WI38 (cell line): ENCODE measurements around the gene CLDN10.
"Not testable (repeated sequence)": the region's sequence is repeated elsewhere in the genome, so short reads cannot be mapped to it uniquely, and the experiment has no call there.

ENCODE experiments used
- H3K4me3 ChIP-seq: 2 replicates; pipeline ENCODE4 v1.5.1; 2011; ENCODE audit warnings: low read depth, mild to moderate bottlenecking, control low read depth, low read length
- TF ChIP-seq, protein P1 (sequence below): IDR thresholded peaks from 2 replicates; pipeline ENCODE4 v1.5.1; 2012; ENCODE audit warnings: low read depth, mild to moderate bottlenecking, control low read depth, low read length

CLDN10 gene

DNA sequence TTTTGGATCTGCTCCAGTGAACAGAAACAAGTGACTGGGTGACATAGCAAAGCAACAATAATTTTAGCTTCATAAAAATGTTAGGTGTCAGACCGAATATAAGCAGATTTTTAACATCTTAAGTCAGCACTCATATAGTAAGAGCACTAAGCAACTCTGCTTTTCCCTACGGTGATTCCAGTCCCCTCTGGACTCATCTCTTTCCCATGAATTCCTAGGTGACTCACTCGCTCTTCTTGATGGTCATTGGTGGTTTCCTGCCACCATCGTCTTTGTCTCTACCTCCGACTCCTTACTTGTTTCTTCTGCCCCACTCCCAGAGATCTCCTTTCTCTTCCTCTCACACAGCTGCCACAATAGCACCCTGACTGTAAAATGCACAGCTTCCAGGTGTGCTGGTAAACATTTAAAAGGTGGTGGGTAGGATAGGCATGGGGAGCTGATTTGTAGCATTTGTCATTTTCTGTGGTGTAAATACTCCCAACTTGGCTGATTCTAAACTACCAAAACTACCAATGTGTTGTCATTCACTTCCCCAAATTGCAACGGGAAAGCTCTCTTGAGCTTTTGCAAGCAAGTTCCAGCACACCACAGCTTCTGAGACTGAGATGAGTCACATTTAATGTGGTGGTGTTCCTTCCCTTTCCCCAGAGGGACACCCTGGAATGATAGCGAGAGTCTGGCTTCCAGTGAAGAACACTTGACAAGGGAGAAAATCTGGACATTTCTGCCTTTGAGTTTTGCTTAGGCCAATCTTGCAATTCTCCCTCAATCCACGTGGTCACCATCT, 42.8 kb upstream of the CLDN10 start:
- H3K4me3 ChIP-seq = no peak overlapping the region
- TF ChIP-seq, protein P1, sequence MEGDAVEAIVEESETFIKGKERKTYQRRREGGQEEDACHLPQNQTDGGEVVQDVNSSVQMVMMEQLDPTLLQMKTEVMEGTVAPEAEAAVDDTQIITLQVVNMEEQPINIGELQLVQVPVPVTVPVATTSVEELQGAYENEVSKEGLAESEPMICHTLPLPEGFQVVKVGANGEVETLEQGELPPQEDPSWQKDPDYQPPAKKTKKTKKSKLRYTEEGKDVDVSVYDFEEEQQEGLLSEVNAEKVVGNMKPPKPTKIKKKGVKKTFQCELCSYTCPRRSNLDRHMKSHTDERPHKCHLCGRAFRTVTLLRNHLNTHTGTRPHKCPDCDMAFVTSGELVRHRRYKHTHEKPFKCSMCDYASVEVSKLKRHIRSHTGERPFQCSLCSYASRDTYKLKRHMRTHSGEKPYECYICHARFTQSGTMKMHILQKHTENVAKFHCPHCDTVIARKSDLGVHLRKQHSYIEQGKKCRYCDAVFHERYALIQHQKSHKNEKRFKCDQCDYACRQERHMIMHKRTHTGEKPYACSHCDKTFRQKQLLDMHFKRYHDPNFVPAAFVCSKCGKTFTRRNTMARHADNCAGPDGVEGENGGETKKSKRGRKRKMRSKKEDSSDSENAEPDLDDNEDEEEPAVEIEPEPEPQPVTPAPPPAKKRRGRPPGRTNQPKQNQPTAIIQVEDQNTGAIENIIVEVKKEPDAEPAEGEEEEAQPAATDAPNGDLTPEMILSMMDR = no peak

DNA sequence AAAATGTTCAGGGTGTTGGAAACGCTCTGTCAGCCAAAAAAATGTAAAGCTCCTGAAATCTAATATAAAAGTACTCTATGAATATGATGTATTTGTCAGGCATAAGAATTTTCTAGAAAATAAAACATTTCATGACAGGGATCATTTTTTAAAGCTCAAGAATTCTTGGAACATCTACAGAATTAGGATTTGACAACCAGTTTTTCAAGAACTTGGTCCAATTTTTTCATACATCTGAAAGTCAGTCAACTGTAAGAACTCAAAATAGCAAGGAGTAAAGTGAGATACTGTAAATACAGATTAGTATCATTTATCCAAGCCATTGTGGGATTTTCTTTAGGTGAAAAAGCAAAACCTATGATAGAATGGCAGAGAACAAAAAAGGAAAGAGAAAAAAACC, 41.6 kb upstream of the CLDN10 start:
- no peak overlapping the region for H3K4me3 ChIP-seq
- TF ChIP-seq, protein P1 = no peak

- TF ChIP-seq, protein P1 = no peak
- H3K4me3 ChIP-seq = no peak overlapping the region
Measured at GRCh38 chr13:95512424-95512823, 40.1 kb upstream of the CLDN10 start.

DNA sequence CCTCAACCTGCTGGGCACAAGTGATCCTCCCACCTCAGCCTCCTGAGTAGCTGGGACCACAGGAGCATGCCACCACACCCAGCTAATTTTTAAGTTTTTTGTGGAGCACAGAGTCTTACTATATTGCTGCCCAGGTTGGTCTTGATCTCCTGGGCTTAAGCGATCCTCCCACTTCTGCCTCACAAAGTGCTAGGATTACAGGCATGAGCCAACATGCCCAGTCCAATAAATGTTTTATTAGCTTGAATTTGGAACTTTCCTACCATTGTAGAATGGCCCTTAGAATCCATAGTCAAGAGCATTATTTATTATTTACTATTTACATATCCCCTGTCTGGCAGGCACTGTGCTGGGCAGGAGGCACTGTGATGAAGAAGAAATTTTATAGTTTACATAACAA, 39.6 kb upstream of the CLDN10 start:
- H3K4me3 ChIP-seq = no peak overlapping the region
- TF ChIP-seq, protein P1 = no peak

GRCh38 chr13:95515606-95516005, 36.9 kb upstream of the CLDN10 start:
- H3K4me3 ChIP-seq = not testable (repeated sequence)

- TF ChIP-seq, protein P1 = no peak
- H3K4me3 ChIP-seq = no peak overlapping the region
Measured at GRCh38 chr13:95516021-95516420, 36.5 kb upstream of the CLDN10 start.

- H3K4me3 ChIP-seq = no peak overlapping the region
- TF ChIP-seq, protein P1 = no peak
Measured at GRCh38 chr13:95516492-95516891, 36.0 kb upstream of the CLDN10 start.

GRCh38 chr13:95523598-95523997, 28.9 kb upstream of the CLDN10 start:
- TF ChIP-seq, protein P1 = no peak
- H3K4me3 ChIP-seq = no peak overlapping the region
